Measurements from ENCODE around the gene TAF15. TPM values are rescaled to one million over a fixed set of nuclear protein-coding genes. Genes with fewer than 3 reads are reported as not detected.

TAF15 gene
- polyA plus RNA-seq, 4 donors, result 70.3 to 166 (median 123) TPM

DNA sequence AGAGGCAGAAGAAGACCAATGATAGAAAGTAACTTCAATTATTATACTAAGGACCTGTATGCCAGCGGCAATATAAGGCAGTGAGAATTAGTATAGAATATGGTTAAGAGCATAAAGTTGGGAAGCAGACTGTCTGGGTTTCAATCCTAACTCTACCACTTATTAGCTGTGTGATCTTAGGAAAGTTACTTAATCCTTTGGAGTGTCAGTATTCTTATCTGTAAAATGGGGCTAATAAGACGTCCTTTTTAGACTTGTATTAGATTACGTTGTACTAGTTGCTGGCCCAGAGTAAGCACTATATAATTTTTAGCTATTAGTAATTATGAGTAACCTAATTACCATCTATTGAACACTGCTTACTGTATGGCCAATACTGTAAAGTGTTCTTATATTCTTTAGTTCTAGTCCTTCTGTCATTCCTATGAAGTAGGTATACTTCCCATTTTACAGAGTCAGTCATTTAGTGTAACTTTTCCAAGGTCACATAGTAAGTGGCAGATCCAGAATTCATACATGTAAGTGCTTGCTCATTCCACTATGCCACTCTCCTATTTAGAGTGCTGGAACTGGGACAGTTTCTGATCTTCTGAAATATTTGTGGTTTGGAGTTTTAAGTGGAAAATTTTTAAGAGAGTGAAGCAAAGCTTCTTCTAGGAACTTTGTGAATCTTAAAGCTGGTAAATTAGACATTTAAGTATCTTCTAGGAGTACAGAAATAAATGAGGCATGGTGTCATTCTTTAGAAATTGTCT lies 36.9 kb downstream of the TAF15 start:
- H3K27me3 ChIP-seq (ENCODE audit: control insufficient read depth in 3 of 3, insufficient read depth in 3 of 3, low read length in 3 of 3), result no peaks in the 10 kb centered on the region
- H3K4me1 ChIP-seq (ENCODE audit: control insufficient read depth in 3 of 3, insufficient read depth in 2 of 3, low read depth in 1 of 3, low read length in 2 of 3), result peaks cover 0 to 10% (median 0%) of the 10 kb centered on the region in 3 donors
- no peak for FAIRE-seq
- 82 to 88% (median 87%) methylated on average over 3 of the region's 3 CpGs for WGBS, 3 donors
- no peaks in the 10 kb centered on the region for H3K9me3 ChIP-seq (ENCODE audit: control insufficient read depth in 2 of 2, insufficient read depth in 1 of 2, low read depth in 1 of 2, low read length in 1 of 2)
- no peak overlapping the region for H3K4me3 ChIP-seq (ENCODE audit: low read depth in 1 of 3, low read length in 3 of 3)
- H3K36me3 ChIP-seq (ENCODE audit: control insufficient read depth in 3 of 3, insufficient read depth in 2 of 3, low read depth in 1 of 3, low read length in 3 of 3), result peaks cover 5 to 47% (median 25%) of the 10 kb centered on the region in 3 donors
- no peak for DNase-seq
- no peak overlapping the region for H3K27ac ChIP-seq (ENCODE audit: low read depth in 1 of 3, low read length in 2 of 3)

DNA sequence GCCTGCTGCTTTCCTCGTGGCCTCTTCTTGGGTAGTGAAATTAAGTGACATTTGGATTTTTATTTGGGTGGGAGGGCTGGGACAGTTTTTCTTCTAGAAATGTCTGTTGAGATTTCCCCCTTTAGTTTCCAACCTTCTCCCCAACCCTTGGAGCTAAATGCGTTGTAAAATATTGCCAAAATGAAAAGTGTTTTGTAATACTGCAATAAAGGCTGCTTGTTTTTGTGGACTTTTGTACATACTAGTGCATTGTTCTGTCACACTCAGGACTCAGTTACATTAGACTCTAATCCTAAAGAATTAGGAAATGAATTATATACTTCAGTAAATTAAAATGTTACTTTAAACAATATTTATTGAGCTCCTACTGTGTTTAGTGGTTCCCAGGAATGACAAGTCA lies 37.7 kb downstream of the TAF15 start:
- peaks cover 0 to 10% (median 0%) of the 10 kb centered on the region in 3 donors for H3K4me1 ChIP-seq (ENCODE audit: control insufficient read depth in 3 of 3, insufficient read depth in 2 of 3, low read depth in 1 of 3, low read length in 2 of 3)
- H3K36me3 ChIP-seq (ENCODE audit: control insufficient read depth in 3 of 3, insufficient read depth in 2 of 3, low read depth in 1 of 3, low read length in 3 of 3), result peaks cover 3 to 40% (median 24%) of the 10 kb centered on the region in 3 donors
- H3K9me3 ChIP-seq (ENCODE audit: control insufficient read depth in 2 of 2, insufficient read depth in 1 of 2, low read depth in 1 of 2, low read length in 1 of 2), result no peaks in the 10 kb centered on the region
- DNase-seq, result no peak
- WGBS, 3 donors, result 30 to 53% (median 33%) methylated on average over 2 of the region's 2 CpGs
- no peaks in the 10 kb centered on the region for H3K27me3 ChIP-seq (ENCODE audit: control insufficient read depth in 3 of 3, insufficient read depth in 3 of 3, low read length in 3 of 3)
- FAIRE-seq, result no peak
- H3K4me3 ChIP-seq (ENCODE audit: low read depth in 1 of 3, low read length in 3 of 3), result no peak overlapping the region
- H3K27ac ChIP-seq (ENCODE audit: low read depth in 1 of 3, low read length in 2 of 3), result peak overlapping the region in 1 of 3 donors; percentile 24

DNA sequence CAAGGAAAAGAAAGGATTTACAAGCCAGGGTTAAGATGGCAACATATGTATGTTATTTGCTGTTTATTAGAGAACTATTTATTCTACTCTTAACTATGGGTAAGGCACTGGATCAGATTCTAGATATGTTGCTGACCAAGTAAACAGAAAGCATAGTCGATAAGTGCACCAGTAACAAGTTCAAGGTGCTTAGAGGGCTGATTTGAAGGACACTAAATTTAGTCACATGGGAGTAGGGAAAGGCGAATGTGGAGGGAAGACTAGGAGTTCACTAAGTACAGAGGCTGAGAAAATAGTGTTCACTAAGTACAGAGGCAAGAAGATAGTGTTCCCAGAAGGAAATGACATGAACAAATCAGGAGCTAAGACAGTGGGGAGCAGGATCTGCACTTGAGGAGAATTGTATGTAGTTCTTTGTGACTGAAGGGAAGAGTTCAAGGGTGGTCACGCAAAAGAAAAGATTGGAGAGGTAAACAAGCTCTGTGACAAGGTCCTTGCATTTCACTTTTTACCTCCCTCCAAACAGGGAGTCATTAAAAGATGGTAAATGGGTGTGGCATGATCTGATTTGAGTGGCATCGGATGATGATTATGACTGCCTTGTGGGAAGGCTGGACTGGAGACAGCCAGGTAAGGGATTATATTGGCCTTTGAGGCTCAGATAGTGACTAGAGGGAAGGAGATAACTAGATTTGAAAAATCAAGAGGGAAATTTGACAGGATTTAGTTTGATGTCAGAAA lies 38.5 kb downstream of the TAF15 start:
- WGBS, 3 donors, result 38 to 72% (median 58%) methylated on average over 4 of the region's 4 CpGs
- no peaks in the 10 kb centered on the region for H3K9me3 ChIP-seq (ENCODE audit: control insufficient read depth in 2 of 2, insufficient read depth in 1 of 2, low read depth in 1 of 2, low read length in 1 of 2)
- peak; percentile 5 to 42 for DNase-seq
- peaks cover 3 to 33% (median 21%) of the 10 kb centered on the region in 3 donors for H3K36me3 ChIP-seq (ENCODE audit: control insufficient read depth in 3 of 3, insufficient read depth in 2 of 3, low read depth in 1 of 3, low read length in 3 of 3)
- H3K27ac ChIP-seq (ENCODE audit: low read depth in 1 of 3, low read length in 2 of 3), result peak overlapping the region in 1 of 3 donors; percentile 24
- FAIRE-seq, result no peak
- no peak overlapping the region for H3K4me3 ChIP-seq (ENCODE audit: low read depth in 1 of 3, low read length in 3 of 3)
- H3K4me1 ChIP-seq (ENCODE audit: control insufficient read depth in 3 of 3, insufficient read depth in 2 of 3, low read depth in 1 of 3, low read length in 2 of 3), result peaks cover 0 to 10% (median 0%) of the 10 kb centered on the region in 3 donors
- H3K27me3 ChIP-seq (ENCODE audit: control insufficient read depth in 3 of 3, insufficient read depth in 3 of 3, low read length in 3 of 3), result no peaks in the 10 kb centered on the region

DNA sequence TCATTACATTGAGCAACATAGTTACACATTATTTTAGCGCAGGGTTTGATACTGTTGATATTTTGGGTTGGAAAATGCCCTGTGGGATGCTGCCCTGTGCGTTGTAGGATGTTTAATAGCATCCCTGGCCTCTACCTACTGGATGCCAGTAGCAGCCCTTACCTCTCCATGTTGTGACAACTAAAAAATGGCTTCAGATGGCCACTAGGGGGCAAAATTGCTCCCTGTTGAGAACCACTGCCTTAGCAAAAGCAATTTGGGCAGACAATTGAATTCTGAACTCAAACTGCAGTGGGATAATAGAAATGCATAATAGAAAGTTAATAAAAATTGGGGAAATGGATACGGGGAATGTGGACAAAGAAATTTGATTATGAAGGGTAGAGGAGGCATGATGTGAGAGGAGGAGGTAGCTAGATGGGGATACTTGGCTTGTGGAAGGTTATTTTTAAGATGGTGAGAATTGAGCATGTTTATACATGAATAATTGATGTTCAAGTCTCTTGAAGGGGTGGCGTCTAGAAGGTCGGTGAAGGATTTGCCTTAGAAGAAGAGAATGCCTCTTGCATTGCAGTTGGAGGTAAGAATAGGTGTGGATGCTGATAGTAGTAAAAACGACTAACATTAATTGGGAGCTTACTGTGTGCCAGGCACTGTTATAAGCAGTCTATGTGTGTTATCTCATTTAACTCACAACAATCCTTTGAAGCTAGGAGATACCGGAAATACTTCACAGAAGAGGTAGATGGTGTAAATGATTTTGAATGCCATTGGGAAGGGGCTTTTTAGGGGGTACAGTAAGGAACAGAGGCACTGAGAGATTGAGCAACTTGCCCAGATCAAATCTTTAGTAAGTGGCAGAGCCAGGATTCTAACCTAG lies 40.4 kb downstream of the TAF15 start:
- no peak overlapping the region for H3K27ac ChIP-seq (ENCODE audit: low read depth in 1 of 3, low read length in 2 of 3)
- H3K4me3 ChIP-seq (ENCODE audit: low read depth in 1 of 3, low read length in 3 of 3), result no peak overlapping the region
- peak; percentile 77 to 78 for DNase-seq
- no peaks in the 10 kb centered on the region for H3K27me3 ChIP-seq (ENCODE audit: control insufficient read depth in 3 of 3, insufficient read depth in 3 of 3, low read length in 3 of 3)
- WGBS, 3 donors, result 64 to 69% (median 67%) methylated on average over 7 of the region's 7 CpGs
- FAIRE-seq, result no peak
- H3K4me1 ChIP-seq (ENCODE audit: control insufficient read depth in 3 of 3, insufficient read depth in 2 of 3, low read depth in 1 of 3, low read length in 2 of 3), result peaks cover 0 to 10% (median 0%) of the 10 kb centered on the region in 3 donors
- no peaks in the 10 kb centered on the region for H3K9me3 ChIP-seq (ENCODE audit: control insufficient read depth in 2 of 2, insufficient read depth in 1 of 2, low read depth in 1 of 2, low read length in 1 of 2)
- peaks cover 2 to 18% (median 10%) of the 10 kb centered on the region in 3 donors for H3K36me3 ChIP-seq (ENCODE audit: control insufficient read depth in 3 of 3, insufficient read depth in 2 of 3, low read depth in 1 of 3, low read length in 3 of 3)

DNA sequence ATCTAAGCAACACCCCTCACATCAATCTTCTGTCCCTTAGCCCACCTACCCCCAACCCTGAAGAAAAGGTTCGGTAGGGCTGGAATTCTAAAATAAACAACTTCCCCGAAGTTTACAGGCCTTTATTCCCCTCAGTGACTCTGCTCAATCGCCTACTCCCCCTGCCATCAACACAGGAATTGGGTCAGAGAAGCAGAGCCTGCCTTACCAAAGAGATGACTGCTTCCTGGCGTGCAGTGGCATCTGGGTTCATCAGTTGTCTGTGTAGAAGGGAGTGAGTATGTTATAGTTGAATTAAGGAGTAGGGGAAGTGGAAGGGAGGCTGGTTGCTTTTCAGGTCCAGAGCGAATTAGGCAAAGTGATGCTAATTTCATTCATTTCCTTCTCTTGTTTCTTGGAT lies 46.7 kb downstream of the TAF15 start:
- FAIRE-seq (no peak), DNase-seq (no peak)
- H3K9me3 ChIP-seq (ENCODE audit: control insufficient read depth in 2 of 2, insufficient read depth in 1 of 2, low read depth in 1 of 2, low read length in 1 of 2), result no peaks in the 10 kb centered on the region
- H3K36me3 ChIP-seq (ENCODE audit: control insufficient read depth in 3 of 3, insufficient read depth in 2 of 3, low read depth in 1 of 3, low read length in 3 of 3), result peaks cover 0 to 5% (median 0%) of the 10 kb centered on the region in 3 donors
- H3K27me3 ChIP-seq (ENCODE audit: control insufficient read depth in 3 of 3, insufficient read depth in 3 of 3, low read length in 3 of 3), result no peaks in the 10 kb centered on the region
- no peak overlapping the region for H3K27ac ChIP-seq (ENCODE audit: low read depth in 1 of 3, low read length in 2 of 3)
- WGBS, 3 donors, result 71 to 78% (median 72%) methylated on average over 5 of the region's 5 CpGs
- H3K4me3 ChIP-seq (ENCODE audit: low read depth in 1 of 3, low read length in 3 of 3), result no peak overlapping the region
- no peaks in the 10 kb centered on the region for H3K4me1 ChIP-seq (ENCODE audit: control insufficient read depth in 3 of 3, insufficient read depth in 2 of 3, low read depth in 1 of 3, low read length in 2 of 3)

DNA sequence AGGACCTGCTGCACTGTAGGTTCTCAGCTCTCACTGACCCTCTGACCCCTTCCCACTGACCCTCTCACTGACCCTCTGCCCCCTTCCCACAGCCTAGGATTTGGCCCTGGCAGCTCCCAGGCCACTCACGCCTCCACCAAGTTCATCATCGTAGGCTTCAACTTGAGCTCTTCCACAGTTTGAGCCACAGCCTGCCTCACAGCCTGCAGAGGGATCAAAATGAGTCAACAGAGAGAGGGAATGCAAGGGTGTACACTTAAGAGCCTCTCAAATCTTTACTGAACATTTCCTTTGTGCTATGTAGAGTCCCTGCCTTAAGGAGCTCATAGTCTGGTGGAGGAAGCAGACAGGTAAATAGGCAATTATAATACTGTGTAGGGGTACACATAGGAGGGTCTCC lies 47.3 kb downstream of the TAF15 start:
- H3K27me3 ChIP-seq (ENCODE audit: control insufficient read depth in 3 of 3, insufficient read depth in 3 of 3, low read length in 3 of 3), result no peaks in the 10 kb centered on the region
- FAIRE-seq, result no peak
- 86 to 98% (median 92%) methylated on average over 2 of the region's 2 CpGs for WGBS, 3 donors
- no peaks in the 10 kb centered on the region for H3K9me3 ChIP-seq (ENCODE audit: control insufficient read depth in 2 of 2, insufficient read depth in 1 of 2, low read depth in 1 of 2, low read length in 1 of 2)
- H3K36me3 ChIP-seq (ENCODE audit: control insufficient read depth in 3 of 3, insufficient read depth in 2 of 3, low read depth in 1 of 3, low read length in 3 of 3), result peaks cover 0 to 5% (median 0%) of the 10 kb centered on the region in 3 donors
- H3K4me3 ChIP-seq (ENCODE audit: low read depth in 1 of 3, low read length in 3 of 3), result no peak overlapping the region
- DNase-seq, result no peak
- H3K27ac ChIP-seq (ENCODE audit: low read depth in 1 of 3, low read length in 2 of 3), result no peak overlapping the region
- no peaks in the 10 kb centered on the region for H3K4me1 ChIP-seq (ENCODE audit: control insufficient read depth in 3 of 3, insufficient read depth in 2 of 3, low read depth in 1 of 3, low read length in 2 of 3)

DNA sequence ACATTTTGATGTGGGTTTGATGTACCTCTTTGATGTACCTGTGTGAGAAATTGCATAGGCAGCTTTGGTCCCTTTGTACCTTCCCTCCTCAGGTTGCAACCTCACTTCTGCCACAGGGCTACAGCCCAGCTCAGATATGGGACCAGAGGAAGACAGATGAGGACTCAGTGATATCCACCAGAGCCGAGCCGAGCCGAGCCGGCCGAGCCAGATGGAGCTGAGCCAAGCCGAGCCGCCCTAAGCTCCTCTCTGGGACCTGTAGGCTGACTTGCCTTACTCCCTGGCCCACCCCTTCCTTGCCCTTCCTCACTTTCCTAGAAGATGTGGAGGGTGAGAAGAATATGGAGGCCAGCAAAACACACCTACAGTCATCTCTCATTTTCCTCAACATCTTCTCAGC lies 55.6 kb downstream of the TAF15 start:
- DNase-seq (no peak), FAIRE-seq (no peak)
- whole genome bisulfite sequencing, 3 donors, result 87 to 90% (median 88%) methylated on average over 7 of the region's 7 CpGs
- no peaks in the 10 kb centered on the region for H3K36me3 ChIP-seq (ENCODE audit: control insufficient read depth in 3 of 3, insufficient read depth in 2 of 3, low read depth in 1 of 3, low read length in 3 of 3)
- H3K27me3 ChIP-seq (ENCODE audit: control insufficient read depth in 3 of 3, insufficient read depth in 3 of 3, low read length in 3 of 3), result no peaks in the 10 kb centered on the region
- H3K27ac ChIP-seq (ENCODE audit: low read depth in 1 of 3, low read length in 2 of 3), result no peak overlapping the region
- no peak overlapping the region for H3K4me3 ChIP-seq (ENCODE audit: low read depth in 1 of 3, low read length in 3 of 3)
- peaks cover 0 to 14% (median 0%) of the 10 kb centered on the region in 3 donors for H3K4me1 ChIP-seq (ENCODE audit: control insufficient read depth in 3 of 3, insufficient read depth in 2 of 3, low read depth in 1 of 3, low read length in 2 of 3)
- H3K9me3 ChIP-seq (ENCODE audit: control insufficient read depth in 2 of 2, insufficient read depth in 1 of 2, low read depth in 1 of 2, low read length in 1 of 2), result no peaks in the 10 kb centered on the region
